K562 (cell line): Measurements from ENCODE around the gene MUC5B. TPM values are rescaled to one million over a fixed set of nuclear protein-coding genes. Genes with fewer than 3 reads are reported as not detected.

ENCODE experiments used
- ATAC-seq: fragments of 200-7000 bp; cut with Tn5 transposase; 3 replicates; pipeline ENCODE4 v1.9.1; 2020; ENCODE audit warnings: moderate library complexity
- BruUV-seq: library from RNA; stranded (reverse); fragments of 400-500 nt; replicated peaks from 2 replicates; lab custom pipeline; 2021; lab: Mats Ljungman, UMichigan
- CTCF ChIA-PET: fragments of 300-600 bp; formaldehyde crosslinking; extraction: SDS; loops from one replicate; lab custom pipeline; 2021; ENCODE audit warnings: low intra/inter-chr PET ratio; lab: Yijun Ruan, JAX
- POLR2A ChIA-PET: fragments of 300-600, 350-650 bp; sonication (Branson Sonifier 250); formaldehyde crosslinking; extraction: SDS; loops from one replicate; lab custom pipeline; 2021; ENCODE audit warnings: antibody characterized with exemption, inconsistent platforms; lab: Yijun Ruan, JAX
- DNase-seq, 4 experiments: peaks; one replicate each; pipeline versions ENCODE4 v3.0.0 to v3.0.0-alpha.2; 2011 to 2018; ENCODE audit warnings: low spot score in 3 of 4, mixed read lengths in 3 of 4; ENCODE audit errors: extremely low read depth in 1 of 4
- FAIRE-seq: peaks from 2 replicates; lab custom pipeline; 2011; peaks lifted over from hg19 to GRCh38; lab: Jason Lieb, UNC
- H2AFZ ChIP-seq: 2 replicates; pipeline ENCODE4 v1.6.0; 2011; ENCODE audit warnings: low read depth, low read length, control low read depth, inconsistent platforms
- H3K27ac ChIP-seq: fragments of 200-600 bp; 3 replicates; pipeline ENCODE4 v1.8.0; 2011; ENCODE audit warnings: low read depth, mild to moderate bottlenecking, control low read depth, inconsistent platforms, low read length, moderate library complexity, mixed read lengths; ENCODE audit errors: extremely low read depth
- H3K27me3 ChIP-seq, 2 experiments: fragments of 300-600 bp in 1 of 2; 2 replicates in 1 of 2; 3 replicates in 1 of 2; pipeline versions ENCODE4 v1.6.0 to v1.8.0; 2011; ENCODE audit warnings: inconsistent platforms in 2 of 2, low read length in 2 of 2, mild to moderate bottlenecking in 1 of 2, mixed read lengths in 1 of 2, moderate library complexity in 1 of 2; ENCODE audit not compliant: control insufficient read depth in 2 of 2, insufficient read depth in 2 of 2
- H3K36me3 ChIP-seq: fragments of 300-600 bp; 3 replicates; pipeline ENCODE4 v1.8.0; 2011; ENCODE audit warnings: mild to moderate bottlenecking, low read length, inconsistent platforms; ENCODE audit not compliant: control insufficient read depth, insufficient read depth
- H3K4me1 ChIP-seq, 2 experiments: fragments of 200-600 bp in 1 of 2; replicated peaks in 1 of 2; 2 replicates in 1 of 2; 3 replicates in 1 of 2; pipeline versions ENCODE4 v1.5.1 to v1.8.0; 2011; ENCODE audit warnings: inconsistent platforms in 2 of 2, low read length in 2 of 2, mild to moderate bottlenecking in 1 of 2, mixed read lengths in 1 of 2, moderate library complexity in 1 of 2; ENCODE audit not compliant: control insufficient read depth in 2 of 2, insufficient read depth in 2 of 2
- H3K4me2 ChIP-seq: 2 replicates; pipeline ENCODE4 v1.6.1; 2011; ENCODE audit warnings: low read length, control low read depth, inconsistent platforms, mixed read lengths; ENCODE audit not compliant: insufficient read depth
- H3K4me3 ChIP-seq: fragments of 200-600 bp; sonication (generic), shearing (Covaris generic); 2 replicates; pipeline ENCODE4 v1.5.1; 2016; ENCODE audit warnings: control low read depth, inconsistent platforms
- H3K79me2 ChIP-seq: fragments of 200-600 bp; 3 replicates; pipeline ENCODE4 v1.8.0; 2011; ENCODE audit warnings: low read length, inconsistent platforms; ENCODE audit not compliant: control insufficient read depth, insufficient read depth
- H3K9ac ChIP-seq, 2 experiments: 2 replicates each; pipeline versions ENCODE4 v1.6.0 to v1.6.1; 2011; ENCODE audit warnings: low read depth in 2 of 2, low read length in 2 of 2, control low read depth in 1 of 2, inconsistent platforms in 1 of 2, mild to moderate bottlenecking in 1 of 2, mixed read lengths in 1 of 2; ENCODE audit not compliant: insufficient read depth in 1 of 2
- H3K9me1 ChIP-seq: one replicate; pipeline ENCODE4 v1.6.0; 2011; ENCODE audit warnings: inconsistent platforms, mild to moderate bottlenecking, low read length, moderate library complexity; ENCODE audit not compliant: control insufficient read depth, insufficient read depth
- H3K9me3 ChIP-seq: replicated peaks from 2 replicates; pipeline ENCODE4 v1.5.1; 2011; ENCODE audit warnings: low read depth, low read length, inconsistent platforms; ENCODE audit not compliant: control insufficient read depth, insufficient read depth
- H4K20me1 ChIP-seq: replicated peaks from 2 replicates; pipeline ENCODE4 v1.6.1; 2011; ENCODE audit warnings: low read length, inconsistent platforms, mixed read lengths; ENCODE audit not compliant: control insufficient read depth, insufficient read depth
- MAFK ChIP-seq: IDR thresholded peaks from 2 replicates; pipeline ENCODE4 v1.6.1; 2011; ENCODE audit warnings: low read length, improper control_type of control experiment
- NFIX ChIP-seq: fragments of 250-450 bp; sonication (Bioruptor Pico); IDR thresholded peaks from 2 replicates; pipeline ENCODE4 v1.4.0; 2020; ENCODE audit warnings: low read depth, mild to moderate bottlenecking, moderate library complexity
- TOE1 ChIP-seq, 2 experiments: fragments of 450-650 bp in 1 of 2; sonication (generic) in 1 of 2; formaldehyde crosslinking in 1 of 2; IDR thresholded peaks; 2 replicates each; pipeline versions ENCODE4 v1.7.1 to v1.8.0; 2016 to 2022; ENCODE audit warnings: borderline replicate concordance in 2 of 2, mild to moderate bottlenecking in 2 of 2, antibody characterized with exemption in 1 of 2, inconsistent platforms in 1 of 2, low read depth in 1 of 2, missing genetic modification reagents in 1 of 2, moderate library complexity in 1 of 2
- ZBTB1 ChIP-seq: sonication (generic); formaldehyde crosslinking; IDR thresholded peaks from 2 replicates; pipeline ENCODE4 v1.8.1; 2023; ENCODE audit warnings: missing genetic modification reagents, low read depth, mild to moderate bottlenecking, borderline replicate concordance
- WGBS: fragments of 100-300 bp; shearing (Covaris generic); methylation state at CpG from one replicate; pipeline ENCODE4 v1.1.6; 2016; ENCODE audit warnings: low coverage, mixed read lengths; ENCODE audit not compliant: insufficient coverage; ENCODE audit errors: missing lambda C conversion rate; 5-methylcytosine and 5-hydroxymethylcytosine counted together
- in situ Hi-C: fragments of 300-500 bp; cut with MboI; formaldehyde crosslinking; loops from 4 replicates; pipeline ENCODE4 v1.15.0; 2018; ENCODE audit warnings: inconsistent platforms, mixed read lengths
- intact Hi-C: fragments of 100-400 bp; cut with micrococcal nuclease; formaldehyde crosslinking; loops from 2 replicates; pipeline ENCODE4 v1.14.2; 2022
- polyA plus RNA-seq, 8 experiments: library from polyadenylated mRNA; depleted of rRNA in 4 of 8; stranded (reverse) in 5 of 8; unstranded in 3 of 8; fragments of >200 nt; fragmentation: Nextera tagmentation in 2 of 8; fragmentation: Illumina TruSeq in 1 of 8; extraction: Ambion mirVana in 2 of 8; extraction: Trizol in 1 of 8; gene quantifications; 2 replicates each; pipeline versions ENCODE4 v1.2.1 to v1.2.3, GENCODE V29; 2011 to 2014; ENCODE audit warnings: inconsistent platforms in 1 of 8, missing spikeins in 1 of 8
- total RNA-seq, 7 experiments: library from RNA; depleted of rRNA in 6 of 7; stranded (reverse); fragments of >200 nt in 6 of 7; fragmentation: Illumina TruSeq in 2 of 7; extraction: Trizol in 2 of 7; gene quantifications; 2 replicates each; pipeline versions ENCODE4 v1.2.1 to v1.2.3, GENCODE V29; 2011 to 2021; ENCODE audit warnings: low replicate concordance in 1 of 7
- TF ChIP-seq, protein P1 (sequence below): fragments of 250-450 bp; sonication (Bioruptor Pico); IDR thresholded peaks from 2 replicates; pipeline ENCODE4 v1.8.0; 2022; ENCODE audit warnings: inconsistent platforms

Gene MUC5B
- total and polyA plus RNA-seq, 9 of the 15 experiments (the other 6 are each of a cell fraction or from before 2014, with no cell fraction given) = 0.04 to 0.95 TPM; not detected in 7

DNA sequence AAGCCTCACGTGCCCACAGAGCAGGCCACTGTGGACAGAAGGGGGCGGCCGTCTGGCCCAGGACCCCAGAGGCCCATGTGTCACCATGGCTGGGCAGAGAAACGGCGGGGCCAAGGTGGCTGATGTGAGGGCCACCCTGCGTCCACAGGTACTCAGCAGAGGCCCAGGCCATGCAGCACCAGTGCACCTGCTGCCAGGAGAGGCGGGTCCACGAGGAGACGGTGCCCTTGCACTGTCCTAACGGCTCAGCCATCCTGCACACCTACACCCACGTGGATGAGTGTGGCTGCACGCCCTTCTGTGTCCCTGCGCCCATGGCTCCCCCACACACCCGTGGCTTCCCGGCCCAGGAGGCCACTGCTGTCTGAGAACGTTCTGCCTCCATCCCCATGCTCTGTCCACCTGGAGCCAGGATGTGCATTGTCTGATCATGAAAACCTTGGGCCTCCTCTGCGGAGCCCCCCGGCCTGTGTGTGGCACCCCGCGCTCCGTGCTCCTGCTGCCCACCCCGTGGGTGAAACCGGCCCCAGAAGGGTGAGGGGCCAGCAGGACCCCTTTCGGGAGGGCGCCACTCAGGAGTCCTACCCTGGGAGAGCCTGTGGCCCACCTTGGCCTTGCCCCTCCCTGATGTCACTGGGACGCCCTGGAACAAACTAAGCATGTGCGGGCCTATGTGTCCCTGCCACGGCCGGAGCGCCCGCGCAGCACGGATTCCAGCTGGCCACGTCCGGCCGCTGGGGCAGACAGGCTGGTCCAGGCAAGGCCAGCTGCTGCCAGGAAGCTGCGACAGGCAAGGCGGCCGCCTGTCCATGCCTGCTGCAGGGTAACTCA, 38.6 kb downstream of the MUC5B start:
- H3K9me1 ChIP-seq = peaks cover 8% of the 10 kb centered on the region
- H3K27ac ChIP-seq = no peak overlapping the region
- H3K4me3 ChIP-seq = no peak overlapping the region
- H4K20me1 ChIP-seq = no peaks in the 10 kb centered on the region; the same call in 1 of the 2 replicates
- H3K36me3 ChIP-seq = no peaks in the 10 kb centered on the region
- in situ Hi-C loops (no loop called here), intact Hi-C loops (no loop called here)
- peaks cover 3% of the 10 kb centered on the region; the same call in 1 of the 2 replicates for H3K9me3 ChIP-seq
- H2AFZ ChIP-seq = no peak overlapping the region
- H3K79me2 ChIP-seq = no peaks in the 10 kb centered on the region
- 81% methylated on average over 31 of the region's 39 CpGs for WGBS
- BruUV-seq = no TSS peak
- ChIA-PET POLR2A (interaction anchor here (0.8 kb wide), 1 partner anchor 264 kb away, joined by 3 read pairs; no protein-coding TSS in a partner anchor), CTCF (no interaction called here)
- TF ChIP-seq MAFK (no peak), ZBTB1 (CRISPR knock-in tag) (no peak), NFIX (CRISPR knock-in tag) (no peak), TOE1 (IDR thresholded peaks at IDR 0.05; ENCODE audit: borderline replicate concordance) (no peak), TOE1 (CRISPR knock-in tag; IDR thresholded peaks at IDR 0.05; ENCODE audit: borderline replicate concordance, low read depth) (no peak)
- TF ChIP-seq, protein P1, sequence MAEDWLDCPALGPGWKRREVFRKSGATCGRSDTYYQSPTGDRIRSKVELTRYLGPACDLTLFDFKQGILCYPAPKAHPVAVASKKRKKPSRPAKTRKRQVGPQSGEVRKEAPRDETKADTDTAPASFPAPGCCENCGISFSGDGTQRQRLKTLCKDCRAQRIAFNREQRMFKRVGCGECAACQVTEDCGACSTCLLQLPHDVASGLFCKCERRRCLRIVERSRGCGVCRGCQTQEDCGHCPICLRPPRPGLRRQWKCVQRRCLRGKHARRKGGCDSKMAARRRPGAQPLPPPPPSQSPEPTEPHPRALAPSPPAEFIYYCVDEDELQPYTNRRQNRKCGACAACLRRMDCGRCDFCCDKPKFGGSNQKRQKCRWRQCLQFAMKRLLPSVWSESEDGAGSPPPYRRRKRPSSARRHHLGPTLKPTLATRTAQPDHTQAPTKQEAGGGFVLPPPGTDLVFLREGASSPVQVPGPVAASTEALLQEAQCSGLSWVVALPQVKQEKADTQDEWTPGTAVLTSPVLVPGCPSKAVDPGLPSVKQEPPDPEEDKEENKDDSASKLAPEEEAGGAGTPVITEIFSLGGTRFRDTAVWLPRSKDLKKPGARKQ (CRISPR knock-in tag) = no peak
- H3K4me2 ChIP-seq = peak overlapping the region; percentile 82
- H3K9ac ChIP-seq = peak overlapping the region; percentile 59 to 92; a peak in 2 of 4 replicates
- peaks cover 5 to 66% of the 10 kb centered on the region in 2 experiments; a peak in 4 of 5 replicates for H3K4me1 ChIP-seq
- FAIRE-seq (no peak), DNase-seq (no peak), ATAC-seq (no peak)
- H3K27me3 ChIP-seq = no peaks in the 10 kb centered on the region
